Measurements from ENCODE around the gene BORCS6.
A peak's percentile ranks its signal among the peaks of the same experiment; 100 is the strongest.

The BORCS6 gene

DNA sequence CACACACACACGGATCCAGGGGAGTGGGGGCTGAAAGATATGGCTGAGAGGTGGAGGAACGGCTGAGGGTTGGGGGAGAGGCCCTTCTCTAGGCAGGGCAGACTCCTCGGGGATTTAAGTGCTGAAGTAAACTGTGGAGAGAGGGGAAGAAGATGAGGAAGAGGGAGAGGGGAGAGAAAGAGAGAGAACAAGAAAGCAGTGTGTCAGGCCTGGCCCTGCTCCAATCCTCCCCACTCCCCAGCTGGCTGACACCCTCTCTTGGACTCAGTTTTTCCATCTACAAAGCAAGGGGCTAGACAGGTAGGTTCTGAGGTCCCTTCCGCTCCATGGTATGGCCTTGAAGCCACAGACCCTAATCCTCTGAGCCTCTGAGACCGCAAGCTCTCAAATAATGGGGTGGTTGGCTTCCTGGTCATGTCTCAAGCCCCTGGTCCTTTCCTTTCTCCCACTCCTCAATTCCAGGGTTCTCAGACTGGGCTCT, 29.2 kb downstream of the BORCS6 start:
- TF ChIP-seq, protein P1, sequence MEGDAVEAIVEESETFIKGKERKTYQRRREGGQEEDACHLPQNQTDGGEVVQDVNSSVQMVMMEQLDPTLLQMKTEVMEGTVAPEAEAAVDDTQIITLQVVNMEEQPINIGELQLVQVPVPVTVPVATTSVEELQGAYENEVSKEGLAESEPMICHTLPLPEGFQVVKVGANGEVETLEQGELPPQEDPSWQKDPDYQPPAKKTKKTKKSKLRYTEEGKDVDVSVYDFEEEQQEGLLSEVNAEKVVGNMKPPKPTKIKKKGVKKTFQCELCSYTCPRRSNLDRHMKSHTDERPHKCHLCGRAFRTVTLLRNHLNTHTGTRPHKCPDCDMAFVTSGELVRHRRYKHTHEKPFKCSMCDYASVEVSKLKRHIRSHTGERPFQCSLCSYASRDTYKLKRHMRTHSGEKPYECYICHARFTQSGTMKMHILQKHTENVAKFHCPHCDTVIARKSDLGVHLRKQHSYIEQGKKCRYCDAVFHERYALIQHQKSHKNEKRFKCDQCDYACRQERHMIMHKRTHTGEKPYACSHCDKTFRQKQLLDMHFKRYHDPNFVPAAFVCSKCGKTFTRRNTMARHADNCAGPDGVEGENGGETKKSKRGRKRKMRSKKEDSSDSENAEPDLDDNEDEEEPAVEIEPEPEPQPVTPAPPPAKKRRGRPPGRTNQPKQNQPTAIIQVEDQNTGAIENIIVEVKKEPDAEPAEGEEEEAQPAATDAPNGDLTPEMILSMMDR (IDR thresholded peaks at IDR 0.05; ENCODE audit: unreplicated experiment in 3 of 3), result no peak
- Mint-ChIP-seq H3K4me1 (peaks cover 47% of the 10 kb centered on the region), H3K27ac (peak overlapping the region; percentile 71 to 87 (median 80)), H3K9me3 (no peaks in the 10 kb centered on the region), H3K36me3 (ENCODE audit: low read depth) (peaks cover 21% of the 10 kb centered on the region), H3K27me3 (ENCODE audit: low read depth) (no peaks in the 10 kb centered on the region), H3K4me3 (peak overlapping the region; percentile 82 to 87 (median 85))

DNA sequence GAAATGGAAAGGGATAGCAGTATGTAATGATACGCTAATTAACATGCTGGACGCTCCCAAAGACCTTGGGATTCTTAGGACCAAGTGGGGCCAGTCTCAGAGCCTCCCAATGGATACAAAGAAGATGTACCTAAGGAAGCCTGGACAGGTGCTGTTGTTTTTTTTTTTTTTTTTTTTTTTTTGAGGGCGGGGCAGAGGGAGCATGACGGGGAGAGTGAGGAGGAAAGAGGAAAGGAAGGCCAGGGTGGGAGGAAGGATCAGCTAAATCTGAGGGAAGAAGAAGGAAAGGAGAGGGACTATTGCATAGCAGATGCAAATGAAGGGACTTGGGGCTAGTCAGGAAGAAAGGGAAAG, 29.8 kb downstream of the BORCS6 start:
- Mint-ChIP-seq H3K4me3 (peak overlapping the region; percentile 82 to 87 (median 85)), H3K27ac (peak overlapping the region; percentile 71 to 87 (median 84)), H3K4me1 (peaks cover 47% of the 10 kb centered on the region), H3K36me3 (ENCODE audit: low read depth) (peaks cover 21% of the 10 kb centered on the region), H3K27me3 (ENCODE audit: low read depth) (no peaks in the 10 kb centered on the region), H3K9me3 (no peaks in the 10 kb centered on the region)
- TF ChIP-seq, protein P1 (IDR thresholded peaks at IDR 0.05; ENCODE audit: unreplicated experiment in 3 of 3), result no peak

DNA sequence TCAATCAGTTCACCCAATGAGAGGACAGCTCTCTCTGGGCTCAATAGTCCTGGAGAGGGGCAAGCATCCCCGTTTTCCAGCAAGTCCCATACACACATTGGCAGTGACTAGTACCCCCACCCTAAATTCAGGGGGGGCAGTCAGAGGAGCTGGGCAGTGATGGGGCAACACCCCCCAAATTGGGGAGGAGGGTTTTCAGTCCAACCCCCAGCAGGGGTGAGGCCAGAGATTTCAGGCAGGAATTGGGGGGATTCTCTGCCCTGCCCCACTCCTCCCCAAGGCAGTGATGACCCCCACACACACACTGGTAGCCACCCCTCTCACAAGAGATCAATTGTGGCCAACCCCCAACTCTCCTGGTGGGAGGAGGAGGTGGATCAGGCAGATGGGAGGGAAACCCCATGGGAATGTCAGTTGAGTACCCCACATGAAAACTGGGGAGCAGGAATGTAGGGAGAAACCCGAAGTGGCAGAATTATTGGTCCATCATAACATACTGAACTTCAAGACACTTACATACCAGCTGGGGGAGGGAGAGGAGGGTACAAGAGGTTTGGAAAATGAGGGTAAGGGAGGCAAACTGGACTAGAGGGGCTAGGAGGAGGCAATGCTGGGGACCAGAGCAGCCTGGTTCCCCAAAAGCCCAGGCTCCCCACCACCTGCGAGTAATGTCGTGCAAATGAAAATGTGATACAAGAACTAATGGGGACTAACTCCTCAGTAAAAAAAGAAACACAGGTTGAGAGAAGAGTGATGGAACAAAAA, 30.3 kb downstream of the BORCS6 start:
- TF ChIP-seq, protein P1 (IDR thresholded peaks at IDR 0.05; ENCODE audit: unreplicated experiment in 3 of 3), result no peak
- H3K9me3 Mint-ChIP-seq, result no peaks in the 10 kb centered on the region
- H3K27me3 Mint-ChIP-seq (ENCODE audit: low read depth), result no peaks in the 10 kb centered on the region
- peak overlapping the region; percentile 82 to 87 (median 85) for H3K4me3 Mint-ChIP-seq
- peak overlapping the region; percentile 71 to 87 (median 84) for H3K27ac Mint-ChIP-seq
- H3K36me3 Mint-ChIP-seq (ENCODE audit: low read depth), result peaks cover 21% of the 10 kb centered on the region
- H3K4me1 Mint-ChIP-seq, result peaks cover 42% of the 10 kb centered on the region

DNA sequence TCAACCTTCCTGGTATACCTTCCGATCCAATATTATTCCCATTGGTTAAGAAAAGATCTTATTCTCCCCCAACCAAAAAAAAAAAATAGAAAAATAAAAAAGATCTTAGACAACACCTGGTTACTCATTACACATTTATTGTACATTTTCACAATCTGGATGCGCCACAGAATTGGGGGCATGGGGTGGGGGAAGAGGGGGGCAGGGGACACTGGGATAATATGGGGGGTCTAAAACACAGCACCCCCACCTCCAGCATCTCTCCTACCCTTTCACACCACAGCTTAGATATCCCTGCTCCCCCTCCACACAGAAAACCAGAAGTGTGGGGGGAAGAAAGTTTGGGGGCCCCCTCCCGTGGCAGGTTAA, 31.0 kb downstream of the BORCS6 start:
- Mint-ChIP-seq H3K4me1 (peaks cover 36% of the 10 kb centered on the region), H3K36me3 (ENCODE audit: low read depth) (peaks cover 21% of the 10 kb centered on the region), H3K9me3 (no peaks in the 10 kb centered on the region), H3K27me3 (ENCODE audit: low read depth) (no peaks in the 10 kb centered on the region), H3K27ac (peak overlapping the region; percentile 66 to 87 (median 87)), H3K4me3 (peak overlapping the region; percentile 67 to 81 (median 80))
- TF ChIP-seq, protein P1 (IDR thresholded peaks at IDR 0.05; ENCODE audit: unreplicated experiment in 3 of 3), result no peak

DNA sequence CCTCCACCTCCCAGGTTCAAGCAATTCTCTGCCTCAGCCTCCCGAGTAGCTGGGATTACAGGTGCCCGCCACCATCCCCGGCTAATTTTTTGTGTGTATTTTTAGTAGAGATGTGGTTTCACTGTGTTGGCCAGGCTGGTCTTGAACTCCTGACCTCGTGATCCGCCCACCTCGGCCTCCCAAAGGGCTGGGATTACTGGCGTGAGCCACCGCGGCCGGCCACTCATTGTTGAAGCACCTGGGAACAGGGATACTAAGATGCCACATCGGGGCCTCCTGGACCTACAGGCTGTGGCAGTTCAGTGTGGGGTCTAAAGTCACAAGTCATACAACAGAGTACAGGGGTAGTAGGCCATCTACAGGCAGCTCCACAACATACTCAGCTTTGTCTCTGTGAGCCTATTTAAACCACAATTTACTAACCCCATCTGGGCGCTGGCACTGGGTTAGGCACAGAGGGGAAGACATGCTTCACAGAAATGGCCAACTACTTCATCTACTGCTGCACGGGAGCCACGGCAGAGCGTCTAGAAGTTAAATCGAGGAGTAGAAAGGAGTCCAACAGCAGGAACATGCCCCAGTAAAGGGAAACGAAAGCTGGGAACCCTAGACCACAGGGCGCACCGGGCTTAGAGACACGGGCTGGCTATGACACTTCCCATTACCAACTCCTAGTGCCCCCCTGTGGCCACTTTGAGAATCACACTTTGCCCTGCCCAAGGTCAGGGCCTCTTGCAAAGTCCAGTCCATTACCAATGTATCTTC, 31.5 kb downstream of the BORCS6 start:
- Mint-ChIP-seq H3K27me3 (ENCODE audit: low read depth) (no peaks in the 10 kb centered on the region), H3K27ac (peak overlapping the region; percentile 66 to 87 (median 87)), H3K9me3 (no peaks in the 10 kb centered on the region), H3K4me1 (peaks cover 31% of the 10 kb centered on the region), H3K36me3 (ENCODE audit: low read depth) (peaks cover 21% of the 10 kb centered on the region), H3K4me3 (peak overlapping the region; percentile 67 to 81 (median 80))
- TF ChIP-seq, protein P1 (IDR thresholded peaks at IDR 0.05; ENCODE audit: unreplicated experiment in 3 of 3), result peak; percentile 87 to 93 (median 90)

All from nephron (organoid).